Mucosa of descending colon (tissue), 3 donors: ENCODE data around the gene KAT6B. TPM values are rescaled to one million over a fixed set of nuclear protein-coding genes. Genes with fewer than 3 reads are reported as not detected.
A peak's percentile ranks its signal among the peaks of the same experiment; 100 is the strongest.

Experiments used
- ATAC-seq: fragments of 200-7000 bp; cut with Tn5 transposase; one replicate; pipeline ENCODE4 v1.9.1; 2020; ENCODE audit warnings: mild to moderate bottlenecking, moderate library complexity
- DNase-seq, 3 donors: peaks; one replicate each; pipeline ENCODE4 v3.0.0-alpha.2; 2020
- H3K36me3 ChIP-seq: fragments of 200-600 bp; one replicate; pipeline ENCODE4 v1.8.0; 2021; ENCODE audit warnings: low read depth, mild to moderate bottlenecking
- H3K4me1 ChIP-seq: fragments of 200-600 bp; one replicate; pipeline ENCODE4 v1.8.0; 2021; ENCODE audit warnings: low read depth, mild to moderate bottlenecking
- H3K4me3 ChIP-seq: fragments of 200-600 bp; one replicate; pipeline ENCODE4 v1.8.0; 2021; ENCODE audit warnings: mild to moderate bottlenecking
- H3K9me3 ChIP-seq: fragments of 200-600 bp; one replicate; pipeline ENCODE4 v1.8.0; 2021; ENCODE audit warnings: mild to moderate bottlenecking
- CTCF ChIP-seq: fragments of 200-600 bp; IDR thresholded peaks from one replicate; pipeline ENCODE4 v1.8.0; 2022; ENCODE audit warnings: antibody characterized with exemption, mild to moderate bottlenecking
- intact Hi-C, 2 donors: fragments of 100-400 bp; cut with DNase I in 1 of 2; cut with micrococcal nuclease in 1 of 2; formaldehyde crosslinking; loops; one replicate each; pipeline versions ENCODE4 v1.11.0 to v1.11.1; 2022; cut with DNase I, micrococcal nuclease
- total RNA-seq, 3 donors: library from RNA; stranded (reverse); fragmentation: NEBNext Ultra II Directional in 2 of 3; extraction: Animal tissue kit (Norgen Biotek cat#: 25700) in 2 of 3; gene quantifications; one replicate each; pipeline versions ENCODE4 v1.2.1 to v1.2.4, GENCODE V29; 2021 to 2023
- donor health status: DM: no; HTN: no; CAD: no; lungs with moderate emphysema.
- donor health status: DM: no; HTN: no; CAD: no.
- donor health status: DM: no; HTN: yes; CAD: no.

KAT6B gene
- total RNA-seq, 3 donors from 2014 or later: 29.5 to 60.5 (median 39.3) TPM

GRCh38 chr10:74887614-74888284 is 61.3 kb downstream of the KAT6B start:
- H3K4me1 ChIP-seq: no peaks in the 10 kb centered on the region
- intact Hi-C loops: no loop called here
- DNase-seq (no peak), ATAC-seq (no peak)
- TF ChIP-seq CTCF: no peak
- H3K4me3 ChIP-seq: no peak overlapping the region
- no peaks in the 10 kb centered on the region for H3K36me3 ChIP-seq
- H3K9me3 ChIP-seq: no peaks in the 10 kb centered on the region

- H3K36me3 ChIP-seq: no peaks in the 10 kb centered on the region
- H3K9me3 ChIP-seq: no peaks in the 10 kb centered on the region
- H3K4me3 ChIP-seq: no peak overlapping the region
- no peak for TF ChIP-seq CTCF
- H3K4me1 ChIP-seq: no peaks in the 10 kb centered on the region
- DNase-seq (peak in 1 of 3 donors; percentile 19), ATAC-seq (peak; percentile 35)
- intact Hi-C loops: no loop called here
Observed at GRCh38 chr10:74888962-74889661, 62.7 kb downstream of the KAT6B start.

- no peak for ATAC-seq
Observed at GRCh38 chr10:74889662-74889998, 63.2 kb downstream of the KAT6B start.

GRCh38 chr10:74890460-74890859 is 64.1 kb downstream of the KAT6B start:
- intact Hi-C loops: no loop called here
- Histone ChIP-seq H3K4me1 (no peaks in the 10 kb centered on the region), H3K9me3 (no peaks in the 10 kb centered on the region), H3K4me3 (no peak overlapping the region), H3K36me3 (no peaks in the 10 kb centered on the region)
- DNase-seq (no peak), ATAC-seq (no peak)
- TF ChIP-seq CTCF: no peak

More at GRCh38 chr10:74889662-74889998, 63.2 kb downstream of the KAT6B start:
- H3K9me3 ChIP-seq: no peaks in the 10 kb centered on the region
- no peak for TF ChIP-seq CTCF
- no peaks in the 10 kb centered on the region for H3K4me1 ChIP-seq
- H3K4me3 ChIP-seq: no peak overlapping the region
- no peak for DNase-seq
- no peaks in the 10 kb centered on the region for H3K36me3 ChIP-seq
- intact Hi-C loops: no loop called here

GRCh38 chr10:74891053-74891452 is 64.7 kb downstream of the KAT6B start:
- no peak for TF ChIP-seq CTCF
- DNase-seq (no peak), ATAC-seq (no peak)
- Histone ChIP-seq H3K4me3 (no peak overlapping the region), H3K4me1 (no peaks in the 10 kb centered on the region), H3K9me3 (no peaks in the 10 kb centered on the region), H3K36me3 (no peaks in the 10 kb centered on the region)
- intact Hi-C loops: no loop called here
